Suprapubic skin (tissue), 3 donors: ENCODE data around the gene ZBTB5.
"Not testable (repeated sequence)": the region's sequence is repeated elsewhere in the genome, so short reads cannot be mapped to it uniquely, and the experiment has no call there.

Experiments used
- CTCF ChIP-seq, 2 donors: fragments of 200-600 bp in 1 of 2; fragments of 450-650 bp in 1 of 2; sonication (generic) in 1 of 2; IDR thresholded peaks; one replicate each; pipeline ENCODE4 v1.5.1; 2016 to 2019; ENCODE audit warnings: antibody characterized with exemption in 2 of 2, mild to moderate bottlenecking in 1 of 2, moderate library complexity in 1 of 2
- EP300 ChIP-seq: sonication (generic); formaldehyde crosslinking; IDR thresholded peaks from one replicate; pipeline ENCODE4 v1.6.1; 2017; ENCODE audit warnings: antibody characterized with exemption
- POLR2A ChIP-seq, 2 donors: fragments of 450-650 bp; IDR thresholded peaks; one replicate each; pipeline ENCODE4 v1.6.1; 2017; ENCODE audit warnings: antibody characterized with exemption in 2 of 2, mild to moderate bottlenecking in 2 of 2, moderate library complexity in 2 of 2

- not testable (repeated sequence) for TF ChIP-seq POLR2A (IDR thresholded peaks at IDR 0.05); CTCF (IDR thresholded peaks at IDR 0.05); EP300
Observed at GRCh38 chr9:37510053-37510452, 44.8 kb upstream of the ZBTB5 start.
